ENCODE results near the gene BPIFB3. TPM values are rescaled to one million over a fixed set of nuclear protein-coding genes. Genes with fewer than 3 reads are reported as not detected.

BPIFB3 gene
- total and polyA plus RNA-seq, 2 donors = not detected

- no peak for DNase-seq (ENCODE audit: extremely low spot score)
- Histone ChIP-seq H3K36me3 (ENCODE audit: insufficient read depth) (no peaks in the 10 kb centered on the region), H3K27ac (ENCODE audit: low read depth) (no peak overlapping the region), H3K4me1 (ENCODE audit: insufficient read depth) (no peaks in the 10 kb centered on the region), H3K4me3 (ENCODE audit: low read depth, low read length) (no peak overlapping the region)
- 78% methylated on average over 19 of the region's 19 CpGs for WGBS
Measured at GRCh38 chr20:33070111-33071053, 16.7 kb downstream of the BPIFB3 start.

- Histone ChIP-seq H3K27ac (ENCODE audit: low read depth) (no peak overlapping the region), H3K4me1 (ENCODE audit: insufficient read depth) (no peaks in the 10 kb centered on the region), H3K36me3 (ENCODE audit: insufficient read depth) (no peaks in the 10 kb centered on the region), H3K4me3 (ENCODE audit: low read depth, low read length) (no peak overlapping the region)
- 86% methylated on average over 5 of the region's 5 CpGs for WGBS
- DNase-seq (ENCODE audit: extremely low spot score) = no peak
Measured at GRCh38 chr20:33071198-33071597, 17.5 kb downstream of the BPIFB3 start.

- 94% methylated on average over 4 of the region's 4 CpGs for WGBS
Measured at GRCh38 chr20:33072362-33072761, 18.7 kb downstream of the BPIFB3 start.

GRCh38 chr20:33072813-33073212, 19.1 kb downstream of the BPIFB3 start:
- H3K4me3 ChIP-seq (ENCODE audit: low read depth, low read length) = no peak overlapping the region
- 87% methylated on average over 2 of the region's 2 CpGs for WGBS
- H3K4me1 ChIP-seq (ENCODE audit: insufficient read depth) = no peaks in the 10 kb centered on the region
- H3K36me3 ChIP-seq (ENCODE audit: insufficient read depth) = no peaks in the 10 kb centered on the region
- H3K27ac ChIP-seq (ENCODE audit: low read depth) = no peak overlapping the region
- no peak for DNase-seq (ENCODE audit: extremely low spot score)

More at GRCh38 chr20:33072362-33072761, 18.7 kb downstream of the BPIFB3 start:
- Histone ChIP-seq H3K4me3 (ENCODE audit: low read depth, low read length) (no peak overlapping the region), H3K36me3 (ENCODE audit: insufficient read depth) (no peaks in the 10 kb centered on the region), H3K27ac (ENCODE audit: low read depth) (no peak overlapping the region), H3K4me1 (ENCODE audit: insufficient read depth) (no peaks in the 10 kb centered on the region)
- no peak for DNase-seq (ENCODE audit: extremely low spot score)

- WGBS = 76% methylated on average over 2 of the region's 2 CpGs
- H3K36me3 ChIP-seq (ENCODE audit: insufficient read depth) = no peaks in the 10 kb centered on the region
- no peak overlapping the region for H3K27ac ChIP-seq (ENCODE audit: low read depth)
- DNase-seq (ENCODE audit: extremely low spot score) = no peak
- H3K4me3 ChIP-seq (ENCODE audit: low read depth, low read length) = no peak overlapping the region
- no peaks in the 10 kb centered on the region for H3K4me1 ChIP-seq (ENCODE audit: insufficient read depth)
Measured at GRCh38 chr20:33074675-33075074, 21.0 kb downstream of the BPIFB3 start.

GRCh38 chr20:33075281-33075680, 21.6 kb downstream of the BPIFB3 start:
- Histone ChIP-seq H3K27ac (ENCODE audit: low read depth) (no peak overlapping the region), H3K4me3 (ENCODE audit: low read depth, low read length) (no peak overlapping the region), H3K4me1 (ENCODE audit: insufficient read depth) (no peaks in the 10 kb centered on the region), H3K36me3 (ENCODE audit: insufficient read depth) (no peaks in the 10 kb centered on the region)
- WGBS = 46% methylated on average over 6 of the region's 6 CpGs
- DNase-seq (ENCODE audit: extremely low spot score) = no peak

- 64% methylated on average over 6 of the region's 6 CpGs for WGBS
- Histone ChIP-seq H3K27ac (ENCODE audit: low read depth) (no peak overlapping the region), H3K36me3 (ENCODE audit: insufficient read depth) (no peaks in the 10 kb centered on the region), H3K4me1 (ENCODE audit: insufficient read depth) (no peaks in the 10 kb centered on the region), H3K4me3 (ENCODE audit: low read depth, low read length) (no peak overlapping the region)
- DNase-seq (ENCODE audit: extremely low spot score) = no peak
Measured at GRCh38 chr20:33076662-33077372, 23.1 kb downstream of the BPIFB3 start.

- Histone ChIP-seq H3K36me3 (ENCODE audit: insufficient read depth) (no peaks in the 10 kb centered on the region), H3K27ac (ENCODE audit: low read depth) (no peak within 1 kb of the TSS), H3K4me1 (ENCODE audit: insufficient read depth) (no peaks in the 10 kb centered on the region), H3K4me3 (ENCODE audit: low read depth, low read length) (no peak within 1 kb of the TSS)
- no peak for DNase-seq (ENCODE audit: extremely low spot score)
- 55% methylated on average over 2 of the region's 2 CpGs for WGBS
Measured at GRCh38 chr20:33079259-33079658, 25.6 kb downstream of the BPIFB3 start, which contains the start of gene BPIFB4. TSS of gene BPIFB4 (plus strand) at chr20:33079643. CDS start at chr20:33081527, 1,884 bp downstream.

- Histone ChIP-seq H3K4me3 (ENCODE audit: low read depth, low read length) (no peak overlapping the region), H3K27ac (ENCODE audit: low read depth) (no peak overlapping the region), H3K36me3 (ENCODE audit: insufficient read depth) (no peaks in the 10 kb centered on the region), H3K4me1 (ENCODE audit: insufficient read depth) (no peaks in the 10 kb centered on the region)
- no peak for DNase-seq (ENCODE audit: extremely low spot score)
- 86% methylated on average over 7 of the region's 7 CpGs for WGBS
Measured at GRCh38 chr20:33081411-33082154, 27.9 kb downstream of the BPIFB3 start.

- Histone ChIP-seq H3K36me3 (ENCODE audit: insufficient read depth) (no peaks in the 10 kb centered on the region), H3K27ac (ENCODE audit: low read depth) (no peak overlapping the region), H3K4me1 (ENCODE audit: insufficient read depth) (no peaks in the 10 kb centered on the region), H3K4me3 (ENCODE audit: low read depth, low read length) (no peak overlapping the region)
- DNase-seq (ENCODE audit: extremely low spot score) = no peak
- 38% methylated on average over 6 of the region's 6 CpGs for WGBS
Measured at GRCh38 chr20:33082546-33082945, 28.8 kb downstream of the BPIFB3 start.

- Histone ChIP-seq H3K27ac (ENCODE audit: low read depth) (no peak overlapping the region), H3K4me3 (ENCODE audit: low read depth, low read length) (no peak overlapping the region), H3K4me1 (ENCODE audit: insufficient read depth) (no peaks in the 10 kb centered on the region), H3K36me3 (ENCODE audit: insufficient read depth) (no peaks in the 10 kb centered on the region)
- 92% methylated on average over 20 of the region's 20 CpGs for WGBS
- DNase-seq (ENCODE audit: extremely low spot score) = no peak
Measured at GRCh38 chr20:33083544-33084340, 30.0 kb downstream of the BPIFB3 start.

- 91% methylated on average over 15 of the region's 15 CpGs for WGBS
- Histone ChIP-seq H3K27ac (ENCODE audit: low read depth) (no peak overlapping the region), H3K36me3 (ENCODE audit: insufficient read depth) (no peaks in the 10 kb centered on the region), H3K4me3 (ENCODE audit: low read depth, low read length) (no peak overlapping the region), H3K4me1 (ENCODE audit: insufficient read depth) (no peaks in the 10 kb centered on the region)
- DNase-seq (ENCODE audit: extremely low spot score) = no peak
Measured at GRCh38 chr20:33084722-33085121, 31.0 kb downstream of the BPIFB3 start.
